HG03175 (cell line): ENCODE data around the gene ZRANB3.

Experiments used
- ATAC-seq: cut with Tn5 transposase; IDR thresholded peaks from one replicate; pipeline ENCODE4 v1.9.1; 2021; ENCODE audit warnings: mild to moderate bottlenecking, moderate library complexity; ENCODE audit not compliant: unreplicated experiment

Gene ZRANB3

DNA sequence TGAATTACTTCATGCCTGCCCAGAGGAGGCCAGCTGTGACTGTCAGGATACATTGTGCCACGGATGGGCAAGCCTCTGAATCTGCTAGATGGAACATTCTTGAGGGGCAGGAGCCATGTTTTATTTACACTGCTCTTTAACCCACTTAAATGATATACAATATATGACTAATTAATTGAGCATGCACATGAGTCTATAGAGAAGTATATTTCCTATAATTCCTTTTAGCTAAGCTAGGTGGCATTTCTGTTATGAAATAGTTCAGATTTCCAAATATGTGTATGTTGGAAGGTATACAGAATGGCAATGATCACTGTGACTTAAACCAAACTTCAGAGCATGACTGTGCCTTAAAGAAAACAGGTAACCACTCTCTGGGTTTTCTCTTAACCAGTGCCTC lies 347.2 kb downstream of the ZRANB3 start:
- no peak for ATAC-seq

- no peak for ATAC-seq
Measured at GRCh38 chr2:135182601-135183000, 348.4 kb downstream of the ZRANB3 start.

GRCh38 chr2:135182190-135182589 lies 348.8 kb downstream of the ZRANB3 start:
- ATAC-seq: no peak

DNA sequence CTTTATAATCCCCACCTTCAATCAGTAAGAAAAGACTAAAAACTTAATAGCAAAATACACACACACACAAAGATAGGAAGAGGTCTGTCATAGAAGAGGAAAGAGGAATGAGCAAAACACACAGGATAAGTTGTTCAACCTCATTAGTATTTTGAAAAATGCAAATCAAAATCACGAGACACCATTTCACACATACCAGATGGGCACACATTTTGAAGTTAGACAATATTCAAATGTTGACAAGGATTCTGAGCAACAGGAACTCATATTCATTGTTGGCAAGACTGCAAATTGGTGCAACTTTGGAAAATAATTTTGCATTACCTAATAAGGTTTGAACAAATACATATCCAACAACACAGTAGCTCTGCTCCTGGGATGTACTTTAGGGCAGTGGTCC lies 351.3 kb downstream of the ZRANB3 start:
- no peak for ATAC-seq

DNA sequence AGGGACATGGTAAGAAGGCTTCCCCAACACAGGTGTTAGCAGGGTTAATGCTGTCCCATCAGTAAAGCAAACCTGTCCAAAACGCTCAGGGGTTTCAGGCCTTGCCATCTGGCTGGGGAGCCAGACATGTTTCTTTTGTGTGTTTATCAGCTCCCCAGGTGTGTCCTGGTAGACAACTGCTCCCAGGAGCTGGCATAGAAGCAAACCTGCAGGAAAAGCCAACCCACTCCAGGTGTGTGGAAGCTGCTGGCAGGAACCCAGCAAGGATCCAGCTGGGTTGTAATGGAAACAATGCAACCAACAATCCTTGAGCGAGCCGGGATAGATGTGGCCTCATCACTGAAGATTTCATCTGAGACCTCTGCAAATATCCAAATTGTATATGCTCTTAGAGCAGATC lies 355.8 kb downstream of the ZRANB3 start:
- ATAC-seq: no peak

GRCh38 chr2:135174810-135175093 lies 356.3 kb downstream of the ZRANB3 start:
- no peak for ATAC-seq

DNA sequence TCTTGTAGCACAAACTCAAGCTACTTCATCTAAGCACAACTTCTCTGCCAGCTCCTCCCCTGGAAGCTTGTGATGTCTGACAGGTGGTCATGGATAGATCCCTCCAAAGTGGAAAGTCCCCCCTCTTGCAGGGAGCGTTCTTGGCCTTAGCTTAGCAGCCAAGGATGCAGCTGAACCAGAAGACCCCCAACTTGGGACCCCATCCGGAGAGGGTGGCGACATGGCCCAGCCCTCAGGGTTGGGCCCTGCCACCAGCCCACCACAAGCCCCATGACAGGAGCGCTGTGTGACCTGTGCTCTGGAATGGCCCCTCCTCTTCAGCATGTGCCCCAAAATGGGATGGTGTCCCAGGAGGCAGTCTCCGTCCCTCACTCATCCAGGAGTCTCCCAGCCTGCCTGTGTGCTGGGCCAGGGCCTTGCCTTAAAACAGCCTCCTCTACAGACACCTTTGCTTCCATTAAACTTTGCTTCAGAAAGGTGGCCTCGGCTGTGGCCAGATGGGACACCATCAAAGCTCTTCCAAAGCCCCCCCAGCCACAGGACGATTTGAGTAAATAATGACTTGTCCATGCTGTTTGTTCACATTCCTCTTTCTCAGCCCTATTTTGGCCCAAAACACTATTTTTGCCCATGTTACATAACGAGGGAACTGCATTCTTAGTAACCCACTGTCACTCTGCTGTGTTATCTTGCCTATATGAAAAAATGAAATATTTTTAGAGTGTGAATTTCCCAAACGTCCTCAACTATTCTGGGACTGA lies 356.8 kb downstream of the ZRANB3 start:
- ATAC-seq: no peak

DNA sequence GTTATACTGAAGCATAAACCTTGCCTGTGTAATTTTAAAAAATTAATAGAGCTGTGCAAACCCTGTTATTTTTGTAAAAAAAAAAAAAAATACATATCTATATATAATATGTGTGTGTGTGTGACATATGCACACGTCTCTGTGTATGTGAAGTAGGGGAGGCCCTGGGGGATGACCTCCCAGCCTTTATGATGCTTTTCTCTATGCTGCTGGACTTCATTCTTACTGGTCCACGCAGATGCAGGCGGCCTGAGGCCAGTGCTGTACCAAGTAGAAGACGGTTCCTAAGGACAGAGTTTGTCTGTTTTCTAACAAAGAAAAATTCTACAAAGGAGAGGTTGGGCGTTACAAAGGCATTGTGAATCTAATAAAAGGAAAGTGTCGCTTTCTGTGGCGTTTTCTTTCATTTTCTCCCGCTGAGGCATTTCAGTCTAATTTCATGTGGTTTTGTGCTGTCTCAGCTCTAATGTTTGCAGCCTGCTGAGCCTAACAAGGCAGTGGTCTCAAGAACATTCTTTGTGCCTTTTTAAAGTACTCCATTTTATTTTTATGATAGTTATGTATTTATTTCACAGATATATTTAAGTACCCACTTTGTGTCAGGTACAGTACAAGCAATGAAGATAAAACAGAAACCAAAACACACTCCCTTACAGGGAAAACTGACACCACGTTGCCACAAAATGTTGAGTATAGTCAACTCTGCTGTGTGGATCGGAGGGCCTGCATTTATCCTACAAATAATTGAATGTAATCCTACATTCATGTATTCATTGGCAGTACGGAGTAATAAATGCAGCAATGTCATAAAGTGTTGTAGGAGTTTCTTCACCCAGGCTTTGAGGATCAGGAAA lies 360.9 kb downstream of the ZRANB3 start:
- ATAC-seq: no peak

DNA sequence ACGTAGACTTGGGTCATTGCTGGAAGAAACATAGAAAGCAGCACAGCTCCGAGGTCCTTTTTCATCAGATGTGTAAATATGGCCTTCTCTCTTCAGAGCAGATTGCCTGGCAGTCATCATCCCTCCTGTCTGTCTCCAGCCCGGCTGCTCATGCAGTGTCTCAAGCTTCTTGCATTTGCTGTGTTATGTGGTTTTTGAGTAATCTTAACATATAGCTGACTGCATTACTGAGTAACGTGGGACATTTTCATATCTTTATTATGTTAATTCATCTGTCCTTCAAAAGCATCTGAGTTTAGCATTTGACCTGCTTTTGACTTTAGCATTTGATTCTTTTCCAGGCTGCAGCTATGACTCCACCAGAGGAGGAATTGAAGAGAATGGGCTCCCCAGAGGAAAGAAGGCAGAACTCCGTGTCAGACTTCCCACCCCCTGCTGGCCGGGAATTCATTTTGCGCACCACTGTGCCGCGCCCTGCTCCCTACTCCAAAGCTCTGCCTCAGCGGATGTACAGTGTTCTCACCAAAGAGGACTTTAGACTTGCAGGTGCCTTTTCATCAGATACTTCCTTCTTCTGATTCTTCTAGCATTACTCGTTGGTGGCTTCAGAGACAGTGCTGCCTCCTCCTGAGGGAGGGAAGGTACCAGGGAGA lies 362.7 kb downstream of the ZRANB3 start:
- ATAC-seq: no peak

DNA sequence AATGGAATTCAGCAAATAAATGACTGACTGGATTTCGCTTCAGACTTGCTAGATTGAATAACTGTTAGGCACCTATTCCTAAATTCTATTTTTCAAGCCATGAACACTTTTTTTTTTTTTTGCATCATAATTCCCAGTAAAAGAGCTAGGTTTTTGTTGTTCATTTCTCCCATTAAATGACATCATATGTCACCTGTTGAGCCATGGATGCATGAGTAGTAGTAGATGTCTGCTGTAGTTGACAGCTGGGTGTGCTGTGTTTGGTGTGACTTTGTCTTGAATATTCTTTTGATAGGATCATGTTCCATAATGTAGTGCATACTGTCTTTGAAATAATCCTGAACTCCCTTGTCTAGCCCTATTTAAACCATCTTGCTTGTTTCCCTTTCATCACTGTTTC lies 363.7 kb downstream of the ZRANB3 start:
- no peak for ATAC-seq

- no peak for ATAC-seq
Measured at GRCh38 chr2:135164431-135164830, 366.6 kb downstream of the ZRANB3 start.

DNA sequence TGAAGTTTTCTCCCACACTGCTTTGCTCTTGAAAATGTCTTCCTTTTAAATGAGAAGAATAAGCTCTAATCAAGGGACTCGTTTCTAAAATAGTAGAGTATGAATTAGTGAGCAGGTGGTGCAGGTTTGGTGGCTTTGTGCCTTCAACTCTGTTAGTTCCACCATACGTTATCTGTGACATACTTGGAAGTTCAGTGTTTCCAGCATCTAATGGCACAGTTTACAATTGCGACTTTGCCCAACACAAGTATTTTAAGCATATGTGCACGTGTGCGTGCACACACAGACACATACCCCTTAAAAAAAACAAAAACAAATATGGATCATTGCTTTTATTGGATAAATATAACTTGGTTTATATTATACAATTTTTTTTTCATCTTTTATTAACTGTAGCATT lies 367.1 kb downstream of the ZRANB3 start:
- no peak for ATAC-seq

GRCh38 chr2:135163306-135163705 lies 367.7 kb downstream of the ZRANB3 start:
- no peak for ATAC-seq

DNA sequence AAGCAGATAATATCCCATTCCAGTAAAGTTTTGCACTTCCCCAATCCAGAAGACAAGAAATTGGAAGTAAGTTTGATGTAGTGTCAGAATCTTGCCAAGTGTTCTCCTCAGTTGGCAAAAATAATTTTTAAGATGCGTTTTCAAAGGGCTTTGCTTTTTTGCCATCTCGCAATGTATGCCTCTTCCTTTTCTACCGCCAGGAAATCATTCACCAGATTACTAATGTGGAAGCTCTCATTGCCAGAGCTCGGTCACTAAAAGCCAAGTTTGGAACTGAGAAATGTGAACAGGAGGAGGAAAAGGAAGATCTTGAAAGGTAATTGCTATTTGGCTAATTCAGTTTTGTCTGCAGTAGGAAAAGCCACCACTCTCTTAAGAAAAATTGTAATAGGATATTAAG lies 368.2 kb downstream of the ZRANB3 start:
- no peak for ATAC-seq

- no peak for ATAC-seq
Measured at GRCh38 chr2:135162377-135162776, 368.6 kb downstream of the ZRANB3 start.

GRCh38 chr2:135159191-135159590 lies 371.8 kb downstream of the ZRANB3 start:
- ATAC-seq: no peak

DNA sequence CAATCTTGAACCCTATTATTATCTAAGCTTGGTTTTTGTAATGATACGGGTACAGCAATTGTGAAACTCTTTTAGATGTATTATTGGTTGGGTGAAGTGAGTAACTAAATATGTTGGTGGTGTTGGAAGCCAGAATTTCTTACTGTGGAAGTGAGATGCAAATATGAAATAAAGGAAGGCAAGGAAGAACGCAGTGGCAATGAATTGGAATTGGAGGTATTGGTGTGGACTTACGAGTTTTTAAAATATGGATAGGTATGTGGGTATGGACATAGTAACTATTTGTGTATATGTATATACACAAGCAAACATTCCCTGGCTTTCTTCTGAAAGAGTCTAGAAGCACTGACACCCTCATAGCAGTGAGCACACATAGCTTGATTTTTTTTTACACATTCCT lies 373.2 kb downstream of the ZRANB3 start:
- ATAC-seq: no peak

GRCh38 chr2:135154962-135155361 lies 376.1 kb downstream of the ZRANB3 start:
- ATAC-seq: no peak

GRCh38 chr2:135152361-135152760 lies 378.7 kb downstream of the ZRANB3 start:
- no peak for ATAC-seq

- ATAC-seq: no peak
Measured at GRCh38 chr2:135151615-135152014, 379.4 kb downstream of the ZRANB3 start.

GRCh38 chr2:135150725-135151124 lies 380.3 kb downstream of the ZRANB3 start:
- ATAC-seq: no peak

DNA sequence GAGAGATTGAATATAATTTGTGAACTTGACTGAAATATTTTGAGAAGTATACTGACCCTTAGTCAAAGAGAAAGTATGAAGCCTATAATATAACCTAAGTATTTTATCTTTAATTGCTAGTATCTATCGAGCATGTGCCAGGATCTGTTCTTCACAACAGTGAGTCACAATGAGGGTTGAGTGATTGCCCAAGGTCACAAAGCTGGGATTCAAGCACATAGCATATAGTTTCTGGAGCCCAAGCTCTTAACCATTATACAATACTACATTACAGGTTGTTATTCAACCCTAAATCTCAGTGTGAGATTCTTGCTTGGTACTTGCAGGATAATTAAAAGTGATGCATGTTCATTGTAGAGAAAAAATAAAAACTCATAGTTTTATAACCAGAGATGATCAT lies 381.8 kb downstream of the ZRANB3 start:
- ATAC-seq: no peak
